ENCODE data around the gene CYP2S1. TPM values are rescaled to one million over a fixed set of nuclear protein-coding genes. Genes with fewer than 3 reads are reported as not detected.

CYP2S1 gene
- total RNA-seq, 1 donor from 2014 or later, result 0.56 TPM

- intact Hi-C loops (cut with DNase I), result no loop called here
- DNase-seq (no peak), ATAC-seq (ENCODE audit: poor library complexity) (no peak)
These were observed 3.5 kb upstream of the CYP2S1 start for GRCh38 chr19:41189425-41190065.

DNA sequence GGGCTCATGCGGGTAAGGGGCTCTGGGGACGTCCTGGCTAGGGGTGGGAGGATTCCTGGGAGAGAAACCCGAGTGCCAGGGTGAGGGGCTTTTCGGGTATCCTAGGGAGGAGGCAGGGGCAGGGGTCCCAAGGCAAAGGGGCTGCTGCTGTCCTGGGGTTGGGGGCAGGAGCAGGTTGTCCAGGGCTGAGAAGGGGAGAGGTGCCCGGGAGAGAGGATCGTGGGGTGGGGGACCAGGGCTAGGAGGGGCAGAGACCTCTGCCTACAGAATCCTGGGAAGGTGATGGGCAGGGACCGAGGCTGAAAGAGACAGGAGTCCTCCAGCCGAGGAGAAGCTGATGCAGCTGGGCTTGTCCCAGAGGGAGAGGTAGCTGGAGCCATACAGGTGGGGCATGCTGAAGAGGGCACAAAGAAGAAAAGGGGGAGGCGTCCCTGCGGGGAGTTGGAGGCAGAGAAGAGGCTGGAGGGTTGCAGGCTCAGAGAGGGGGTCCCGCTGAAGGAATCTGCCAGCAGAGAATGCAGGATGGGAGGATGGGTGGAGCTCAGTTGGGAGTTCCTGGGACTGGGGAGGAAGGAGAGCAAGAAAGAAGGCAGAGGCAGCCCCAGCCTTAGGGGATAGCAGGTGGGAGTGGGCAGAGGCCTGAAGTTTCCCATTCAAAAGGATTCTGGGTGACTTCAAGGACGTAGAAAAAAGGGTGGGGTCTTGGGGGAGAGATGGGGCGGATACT is 574 bp downstream of the CYP2S1 start:
- no peak for DNase-seq
- intact Hi-C loops (cut with DNase I), result no loop called here
- ATAC-seq (ENCODE audit: poor library complexity), result no peak

DNA sequence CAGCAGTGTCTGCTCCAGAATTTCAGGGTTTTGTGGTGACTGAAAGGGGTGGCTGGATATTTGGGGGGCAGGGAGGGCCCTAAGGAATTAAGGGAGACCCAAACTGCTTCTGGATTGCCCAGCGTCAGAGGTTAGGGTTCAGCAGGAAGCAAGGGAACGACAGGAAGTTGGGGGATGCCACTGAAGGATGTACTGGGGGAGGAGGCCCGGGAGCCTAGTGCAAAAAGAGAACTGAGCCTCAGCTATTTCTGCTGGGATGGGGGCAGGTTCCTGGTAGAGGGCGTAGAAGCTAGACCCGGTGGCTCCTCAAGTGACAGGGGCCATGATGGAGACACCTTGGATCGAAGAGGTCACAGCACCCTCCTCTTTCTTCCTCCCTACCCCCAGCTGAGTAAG is 1.1 kb downstream of the CYP2S1 start:
- ATAC-seq (ENCODE audit: poor library complexity) (no peak), DNase-seq (no peak)
- intact Hi-C loops (cut with DNase I), result no loop called here

DNA sequence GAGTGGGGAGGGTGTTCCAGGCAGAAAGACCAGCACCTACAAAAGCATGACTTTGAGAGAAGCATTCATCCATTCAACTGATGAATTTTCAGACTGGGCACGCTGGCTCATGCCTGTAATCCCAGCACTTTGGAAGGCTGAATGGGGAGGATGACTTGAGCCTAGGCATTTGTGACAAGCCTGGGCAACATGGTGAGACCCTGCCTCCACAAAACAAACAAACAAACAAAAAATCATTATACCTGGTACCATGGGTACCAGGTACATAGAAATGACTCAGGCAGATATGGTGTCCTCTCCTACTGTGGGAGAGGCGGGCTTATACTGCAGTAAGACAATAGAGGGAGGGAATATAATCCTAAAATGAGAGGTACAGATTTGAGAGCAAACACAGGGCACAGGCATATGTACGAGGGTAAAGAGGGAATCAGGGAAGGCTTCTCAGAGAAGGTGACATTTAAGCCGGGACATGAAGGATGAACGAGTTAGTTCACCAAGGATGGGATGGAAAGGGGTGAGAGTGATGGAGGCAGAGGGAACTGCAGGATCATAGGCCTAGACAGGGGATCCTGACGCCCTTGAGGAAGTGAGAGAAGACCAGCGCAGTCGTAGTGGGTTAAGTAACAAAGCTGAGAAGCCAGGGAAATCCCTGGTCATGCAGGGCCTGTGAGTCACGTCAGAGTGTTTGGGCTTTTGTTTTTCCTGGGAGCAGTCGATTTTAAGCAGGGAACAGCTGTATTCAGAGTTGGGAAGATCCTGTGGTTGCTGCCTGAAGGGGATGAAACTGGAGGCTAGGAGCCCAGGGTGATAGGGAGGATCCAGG is 2.9 kb downstream of the CYP2S1 start:
- DNase-seq, result no peak
- intact Hi-C loops (cut with DNase I), result no loop called here
- ATAC-seq (ENCODE audit: poor library complexity), result no peak

- DNase-seq, result no peak
- no peak for ATAC-seq (ENCODE audit: poor library complexity)
- intact Hi-C loops (cut with DNase I), result no loop called here
These were observed 5.5 kb downstream of the CYP2S1 start for GRCh38 chr19:41198559-41198958.

- no peak for DNase-seq
- ATAC-seq (ENCODE audit: poor library complexity), result no peak
- intact Hi-C loops (cut with DNase I), result loop anchor here (5.0 kb wide), 1 partner anchor 104 kb away; no protein-coding TSS in a partner anchor
These were observed 10.4 kb downstream of the CYP2S1 start for GRCh38 chr19:41203371-41203770.

DNA sequence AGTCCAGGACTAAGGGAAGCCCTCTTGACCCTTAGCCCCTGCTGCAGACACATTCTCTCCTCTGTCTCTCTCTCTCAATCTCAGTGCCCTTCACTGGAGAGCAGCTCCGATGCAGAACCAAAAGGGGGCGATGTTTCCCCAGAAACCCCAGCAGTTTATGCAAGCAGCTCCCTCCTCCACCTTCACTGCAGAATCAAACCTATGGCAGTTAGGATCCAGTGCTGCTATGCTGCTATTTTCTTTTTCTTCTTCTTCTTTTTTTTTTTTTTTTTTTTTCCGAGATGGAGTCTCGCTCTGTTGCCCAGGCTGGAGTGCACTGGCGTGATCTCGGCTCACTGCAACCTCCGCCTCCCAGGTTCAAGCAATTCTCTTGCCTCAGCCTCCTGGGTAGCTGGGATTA is 11.3 kb downstream of the CYP2S1 start:
- peak; percentile 92 for ATAC-seq (ENCODE audit: poor library complexity)
- DNase-seq, result peak; percentile 80
- intact Hi-C loops (cut with DNase I), result loop anchor here (1.0 to 5.0 kb wide), 2 partner anchors 58 to 103 kb away; no protein-coding TSS in a partner anchor

DNA sequence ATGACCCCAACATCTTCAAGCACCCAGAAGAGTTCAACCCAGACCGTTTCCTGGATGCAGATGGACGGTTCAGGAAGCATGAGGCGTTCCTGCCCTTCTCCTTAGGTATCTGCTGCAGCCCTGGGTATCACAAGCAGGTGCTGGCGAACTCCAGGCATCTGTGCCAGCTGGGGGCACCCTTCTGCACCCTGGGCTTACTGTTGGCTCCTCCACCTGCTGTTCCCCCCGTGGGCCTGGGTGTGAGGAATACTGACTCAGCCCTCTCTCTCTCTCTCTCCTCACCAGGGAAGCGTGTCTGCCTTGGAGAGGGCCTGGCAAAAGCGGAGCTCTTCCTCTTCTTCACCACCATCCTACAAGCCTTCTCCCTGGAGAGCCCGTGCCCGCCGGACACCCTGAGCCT is 13.0 kb downstream of the CYP2S1 start:
- intact Hi-C loops (cut with DNase I), result no loop called here
- DNase-seq (no peak), ATAC-seq (ENCODE audit: poor library complexity) (no peak)

DNA sequence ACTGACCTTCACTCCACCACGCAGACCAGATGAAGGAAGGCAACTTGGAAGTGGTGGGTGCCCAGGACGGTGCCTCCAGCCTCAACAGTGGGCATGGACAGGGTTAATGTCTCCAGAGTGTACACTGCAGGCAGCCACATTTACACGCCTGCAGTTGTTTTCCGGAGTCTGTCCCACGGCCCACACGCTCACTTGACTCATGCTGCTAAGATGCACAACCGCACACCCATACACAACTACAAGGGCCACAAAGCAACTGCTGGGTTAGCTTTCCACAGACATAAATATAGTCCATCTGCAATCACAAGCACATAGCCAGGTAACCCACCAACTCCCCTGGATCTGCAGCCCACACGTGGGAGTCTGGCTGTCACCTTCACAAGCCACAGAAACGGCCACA is 13.4 kb downstream of the CYP2S1 start:
- DNase-seq (no peak), ATAC-seq (ENCODE audit: poor library complexity) (no peak)
- intact Hi-C loops (cut with DNase I), result no loop called here

- intact Hi-C loops (cut with DNase I), result no loop called here
- DNase-seq, result peak; percentile 93
These were observed 14.1 kb downstream of the CYP2S1 start for GRCh38 chr19:41206926-41207750.

GRCh38 chr19:41214161-41214560 is 21.1 kb downstream of the CYP2S1 start:
- DNase-seq, result no peak
- intact Hi-C loops (cut with DNase I), result no loop called here
- no peak for ATAC-seq (ENCODE audit: poor library complexity)

More at GRCh38 chr19:41206926-41207750, 14.1 kb downstream of the CYP2S1 start:
- ATAC-seq (ENCODE audit: poor library complexity), result peak; percentile 91

DNA sequence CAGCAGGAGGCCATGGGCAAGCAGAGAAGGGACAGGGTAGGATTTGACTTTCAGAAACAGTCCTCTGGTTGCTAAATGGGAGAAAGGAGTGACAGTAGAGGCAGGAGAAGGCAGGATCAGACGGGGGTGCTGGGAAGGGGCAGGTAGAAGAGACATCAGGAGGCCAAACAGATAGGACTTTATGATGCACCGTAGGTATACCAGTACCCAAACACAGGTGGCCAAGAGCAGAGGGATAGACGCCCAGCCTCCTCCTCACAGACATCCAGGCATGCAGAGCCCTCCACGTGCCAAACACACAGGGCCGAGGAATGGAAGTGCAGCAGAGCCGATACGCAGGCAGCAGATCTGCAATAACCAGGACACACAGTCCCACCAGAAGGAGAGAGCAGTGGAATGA is 24.7 kb downstream of the CYP2S1 start:
- intact Hi-C loops (cut with DNase I), result no loop called here
- DNase-seq, result no peak

GRCh38 chr19:41218249-41218614 is 25.2 kb downstream of the CYP2S1 start:
- intact Hi-C loops (cut with DNase I), result no loop called here
- ATAC-seq (ENCODE audit: poor library complexity) (no peak), DNase-seq (no peak)

More for the DNA sequence above, 24.7 kb downstream of the CYP2S1 start:
- no peak for ATAC-seq (ENCODE audit: poor library complexity)

GRCh38 chr19:41218615-41219507 is 25.8 kb downstream of the CYP2S1 start, which contains the start of gene AXL:
Gene AXL, plus strand, starts transcription at chr19:41219223. Its CDS starts 170 bp downstream, at chr19:41219393.
- DNase-seq, result peak; percentile 89
- intact Hi-C loops (cut with DNase I), result no loop called here

GRCh38 chr19:41219924-41220567 is 27.0 kb downstream of the CYP2S1 start:
- ATAC-seq (ENCODE audit: poor library complexity) (peak; percentile 19), DNase-seq (peak; percentile 72)
- intact Hi-C loops (cut with DNase I), result no loop called here

More at GRCh38 chr19:41218615-41219507, 25.8 kb downstream of the CYP2S1 start, which contains the start of gene AXL:
- ATAC-seq (ENCODE audit: poor library complexity), result peak; percentile 81

DNA sequence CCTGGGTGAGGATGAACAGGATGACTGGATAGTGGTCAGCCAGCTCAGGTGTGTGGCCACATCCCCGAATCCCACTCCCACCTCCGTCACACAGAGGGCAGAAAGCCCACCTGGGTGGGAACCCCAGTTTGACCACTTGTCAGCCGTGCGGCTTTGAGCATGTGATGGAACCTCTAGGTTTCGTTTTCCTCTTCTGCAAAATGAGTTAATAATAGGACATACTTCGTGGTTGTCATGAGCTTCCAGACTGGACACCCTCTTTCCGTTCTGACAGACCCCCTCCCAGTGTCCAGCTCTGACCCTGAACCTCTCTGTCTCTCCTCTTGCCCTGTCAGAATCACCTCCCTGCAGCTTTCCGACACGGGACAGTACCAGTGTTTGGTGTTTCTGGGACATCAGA is 27.8 kb downstream of the CYP2S1 start:
- intact Hi-C loops (cut with DNase I), result no loop called here
- DNase-seq (no peak), ATAC-seq (ENCODE audit: poor library complexity) (no peak)
